Fibroblast of pulmonary artery (primary cell): ENCODE results near the gene PLSCR5.

Source experiments
- DNase-seq: peaks from one replicate; pipeline ENCODE4 v3.0.0-alpha.2; 2010; ENCODE audit warnings: low read depth
- H3K4me3 ChIP-seq: replicated peaks from 2 replicates; pipeline ENCODE4 v1.5.1; 2011; ENCODE audit warnings: low read depth, mild to moderate bottlenecking, control low read depth, low read length, moderate library complexity
- TF ChIP-seq, protein P1 (sequence below): IDR thresholded peaks from 2 replicates; pipeline ENCODE4 v1.5.1; 2011; ENCODE audit warnings: mild to moderate bottlenecking, control low read depth, low read length, inconsistent platforms; ENCODE audit errors: missing control alignments

PLSCR5 gene

DNA sequence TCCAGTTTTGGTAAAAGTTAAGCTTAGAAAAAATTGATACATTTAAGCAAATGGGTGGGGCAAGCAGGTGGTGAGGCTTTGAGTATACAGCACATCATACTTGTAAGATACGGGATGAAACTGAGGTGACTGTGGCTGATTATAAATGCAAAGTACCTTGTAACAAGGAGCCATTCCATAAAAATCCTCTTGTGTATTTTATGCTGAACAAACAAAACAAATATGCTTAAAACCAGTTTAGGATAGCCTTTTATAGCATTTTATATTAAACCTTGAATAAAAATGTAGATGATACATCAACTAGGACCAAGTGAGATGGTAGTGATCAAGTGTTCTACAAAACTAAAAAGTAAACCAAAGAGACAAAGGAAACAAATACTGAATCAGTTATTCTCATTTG is 64.2 kb downstream of the PLSCR5 start:
- DNase-seq: no peak
- TF ChIP-seq, protein P1, sequence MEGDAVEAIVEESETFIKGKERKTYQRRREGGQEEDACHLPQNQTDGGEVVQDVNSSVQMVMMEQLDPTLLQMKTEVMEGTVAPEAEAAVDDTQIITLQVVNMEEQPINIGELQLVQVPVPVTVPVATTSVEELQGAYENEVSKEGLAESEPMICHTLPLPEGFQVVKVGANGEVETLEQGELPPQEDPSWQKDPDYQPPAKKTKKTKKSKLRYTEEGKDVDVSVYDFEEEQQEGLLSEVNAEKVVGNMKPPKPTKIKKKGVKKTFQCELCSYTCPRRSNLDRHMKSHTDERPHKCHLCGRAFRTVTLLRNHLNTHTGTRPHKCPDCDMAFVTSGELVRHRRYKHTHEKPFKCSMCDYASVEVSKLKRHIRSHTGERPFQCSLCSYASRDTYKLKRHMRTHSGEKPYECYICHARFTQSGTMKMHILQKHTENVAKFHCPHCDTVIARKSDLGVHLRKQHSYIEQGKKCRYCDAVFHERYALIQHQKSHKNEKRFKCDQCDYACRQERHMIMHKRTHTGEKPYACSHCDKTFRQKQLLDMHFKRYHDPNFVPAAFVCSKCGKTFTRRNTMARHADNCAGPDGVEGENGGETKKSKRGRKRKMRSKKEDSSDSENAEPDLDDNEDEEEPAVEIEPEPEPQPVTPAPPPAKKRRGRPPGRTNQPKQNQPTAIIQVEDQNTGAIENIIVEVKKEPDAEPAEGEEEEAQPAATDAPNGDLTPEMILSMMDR: no peak
- peak overlapping the region; percentile 78 for H3K4me3 ChIP-seq

DNA sequence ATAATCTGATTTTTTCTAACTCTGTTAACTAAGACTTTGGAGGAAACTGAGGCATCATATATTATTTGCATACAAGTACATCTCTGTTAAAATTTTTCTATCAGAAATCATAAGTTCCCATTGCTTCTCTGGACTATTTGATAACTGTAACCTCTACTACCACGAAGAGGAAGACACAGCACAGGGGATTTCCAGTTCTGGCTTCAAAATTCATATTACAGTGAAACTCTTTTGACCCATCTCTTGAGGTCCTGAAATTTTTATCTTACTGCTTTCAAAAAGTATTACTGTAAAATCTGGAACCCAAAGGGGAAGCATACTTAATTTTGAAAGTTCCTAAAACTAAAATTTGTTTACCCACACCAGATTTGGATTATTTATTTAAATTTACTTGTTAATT is 64.9 kb downstream of the PLSCR5 start:
- no peak for DNase-seq
- H3K4me3 ChIP-seq: peak overlapping the region; percentile 78
- TF ChIP-seq, protein P1: no peak

DNA sequence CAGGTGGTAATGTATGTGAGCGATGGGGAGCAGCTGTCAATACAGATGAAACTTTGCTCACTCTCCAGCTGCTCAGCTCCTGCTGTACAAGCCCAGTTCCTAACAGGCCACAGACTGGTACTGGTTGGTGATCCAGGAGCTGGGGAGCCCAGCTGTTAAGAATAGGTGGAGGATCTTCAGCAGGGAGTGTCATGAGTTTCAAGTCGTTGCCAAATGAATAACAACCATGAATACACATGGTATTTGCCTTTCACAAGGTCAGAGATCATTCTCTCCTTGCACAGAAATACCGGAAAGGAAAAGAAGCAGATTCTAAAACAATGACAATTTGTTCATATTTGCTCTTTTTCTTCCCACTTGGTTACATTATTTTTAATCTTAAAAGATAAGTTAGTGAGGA is 65.8 kb downstream of the PLSCR5 start:
- DNase-seq: peak; percentile 47
- TF ChIP-seq, protein P1: no peak
- H3K4me3 ChIP-seq: peak overlapping the region; percentile 2

DNA sequence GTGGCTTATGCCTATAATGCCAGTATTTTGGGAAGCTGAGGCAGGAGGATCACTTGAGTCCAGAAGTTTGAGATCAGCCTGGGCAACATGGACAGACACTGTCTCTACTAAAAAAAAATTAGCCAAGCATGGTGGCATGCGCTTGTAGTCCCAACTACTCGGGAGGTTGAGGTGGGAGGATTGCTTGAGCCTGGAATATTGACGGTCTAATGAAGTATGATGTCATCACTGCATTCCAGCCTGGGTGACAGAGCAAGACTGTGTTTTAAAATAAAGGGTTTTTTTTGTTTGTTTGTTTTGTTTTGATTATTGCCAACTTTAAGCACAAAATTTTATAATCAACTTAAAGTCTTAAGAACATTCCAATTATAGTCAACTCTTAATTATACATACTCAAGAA is 67.5 kb downstream of the PLSCR5 start:
- no peak overlapping the region for H3K4me3 ChIP-seq
- peak; percentile 47 for DNase-seq
- TF ChIP-seq, protein P1: no peak

DNA sequence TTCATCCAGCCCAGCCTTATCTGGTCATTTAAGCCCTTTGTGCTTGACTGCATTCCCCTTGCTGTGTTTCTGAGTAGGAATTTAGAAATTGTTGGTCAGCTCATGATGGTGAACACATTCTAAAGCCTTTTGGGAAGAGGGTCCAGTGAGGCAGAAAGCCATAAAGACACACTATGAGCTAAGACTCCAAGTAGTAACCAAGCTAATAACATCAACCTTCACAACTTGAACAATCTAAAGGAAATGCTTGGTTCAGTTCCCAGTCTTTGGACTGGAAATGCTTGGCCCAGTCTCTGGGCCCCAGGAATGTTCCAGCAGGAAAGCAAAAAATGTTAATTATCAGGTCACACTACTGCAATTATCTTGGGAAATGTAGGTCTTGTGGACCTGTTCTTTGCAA is 68.5 kb downstream of the PLSCR5 start:
- TF ChIP-seq, protein P1: no peak
- H3K4me3 ChIP-seq: peak overlapping the region; percentile 13
- peak; percentile 76 for DNase-seq
